Measurements from ENCODE around the gene SLC6A2. TPM values are rescaled to one million over a fixed set of nuclear protein-coding genes. Genes with fewer than 3 reads are reported as not detected.

The SLC6A2 gene
- total RNA-seq, 2 experiments from 2014 or later, result not detected

GRCh38 chr16:55657616-55658015 lies 1.8 kb downstream of the SLC6A2 start:
- Mint-ChIP-seq H3K36me3 (no peaks in the 10 kb centered on the region), H3K9me3 (ENCODE audit: low read depth) (no peaks in the 10 kb centered on the region), H3K4me3 (no peak overlapping the region), H3K27ac (no peak overlapping the region), H3K4me1 (no peaks in the 10 kb centered on the region), H3K27me3 (peaks cover 18% of the 10 kb centered on the region)
- ATAC-seq, result no peak
- CTCF ChIA-PET, result no interaction called here
- no peak for DNase-seq

GRCh38 chr16:55658898-55659420 lies 3.2 kb downstream of the SLC6A2 start:
- Mint-ChIP-seq H3K36me3 (no peaks in the 10 kb centered on the region), H3K9me3 (ENCODE audit: low read depth) (no peaks in the 10 kb centered on the region), H3K4me3 (no peak overlapping the region), H3K4me1 (no peaks in the 10 kb centered on the region), H3K27ac (no peak overlapping the region), H3K27me3 (peaks cover 18% of the 10 kb centered on the region)
- ATAC-seq (no peak), DNase-seq (no peak)
- CTCF ChIA-PET, result no interaction called here

GRCh38 chr16:55660026-55660425 lies 4.2 kb downstream of the SLC6A2 start:
- DNase-seq (no peak), ATAC-seq (no peak)
- Mint-ChIP-seq H3K4me3 (no peak overlapping the region), H3K27ac (no peak overlapping the region), H3K9me3 (ENCODE audit: low read depth) (no peaks in the 10 kb centered on the region), H3K36me3 (no peaks in the 10 kb centered on the region), H3K4me1 (no peaks in the 10 kb centered on the region), H3K27me3 (peaks cover 18% of the 10 kb centered on the region)
- CTCF ChIA-PET, result no interaction called here

GRCh38 chr16:55660828-55661227 lies 5.0 kb downstream of the SLC6A2 start:
- no peak for ATAC-seq
- H3K27me3 Mint-ChIP-seq, result peaks cover 18% of the 10 kb centered on the region
- no peaks in the 10 kb centered on the region for H3K9me3 Mint-ChIP-seq (ENCODE audit: low read depth)
- H3K36me3 Mint-ChIP-seq, result no peaks in the 10 kb centered on the region
- no peak for DNase-seq
- no peak overlapping the region for H3K27ac Mint-ChIP-seq
- H3K4me1 Mint-ChIP-seq, result no peaks in the 10 kb centered on the region
- CTCF ChIA-PET, result no interaction called here
- no peak overlapping the region for H3K4me3 Mint-ChIP-seq

GRCh38 chr16:55661941-55662643 lies 6.3 kb downstream of the SLC6A2 start:
- Mint-ChIP-seq H3K4me3 (no peak overlapping the region), H3K36me3 (no peaks in the 10 kb centered on the region), H3K27me3 (peaks cover 8% of the 10 kb centered on the region), H3K27ac (no peak overlapping the region), H3K4me1 (no peaks in the 10 kb centered on the region), H3K9me3 (ENCODE audit: low read depth) (no peaks in the 10 kb centered on the region)
- ATAC-seq, result no peak
- DNase-seq, result no peak
- CTCF ChIA-PET, result no interaction called here

GRCh38 chr16:55662644-55663031 lies 6.8 kb downstream of the SLC6A2 start:
- no peaks in the 10 kb centered on the region for H3K9me3 Mint-ChIP-seq (ENCODE audit: low read depth)
- ATAC-seq (no peak), DNase-seq (no peak)
- H3K4me3 Mint-ChIP-seq, result no peak overlapping the region
- no peaks in the 10 kb centered on the region for H3K36me3 Mint-ChIP-seq
- CTCF ChIA-PET, result no interaction called here
- H3K27ac Mint-ChIP-seq, result no peak overlapping the region
- peaks cover 6% of the 10 kb centered on the region for H3K27me3 Mint-ChIP-seq
- H3K4me1 Mint-ChIP-seq, result no peaks in the 10 kb centered on the region

- no peak for DNase-seq
- H3K27ac Mint-ChIP-seq, result no peak overlapping the region
- no peaks in the 10 kb centered on the region for H3K9me3 Mint-ChIP-seq (ENCODE audit: low read depth)
- H3K4me1 Mint-ChIP-seq, result no peaks in the 10 kb centered on the region
- peaks cover 6% of the 10 kb centered on the region for H3K27me3 Mint-ChIP-seq
- H3K4me3 Mint-ChIP-seq, result no peak overlapping the region
- no peak for ATAC-seq
- CTCF ChIA-PET, result no interaction called here
- H3K36me3 Mint-ChIP-seq, result no peaks in the 10 kb centered on the region
These were observed 7.4 kb downstream of the SLC6A2 start for GRCh38 chr16:55663225-55663624.

- no peak overlapping the region for H3K4me3 Mint-ChIP-seq
- no peaks in the 10 kb centered on the region for H3K9me3 Mint-ChIP-seq (ENCODE audit: low read depth)
- CTCF ChIA-PET, result no interaction called here
These were observed 8.2 kb downstream of the SLC6A2 start for GRCh38 chr16:55663765-55664677.

GRCh38 chr16:55664786-55665407 lies 9.1 kb downstream of the SLC6A2 start:
- H3K36me3 Mint-ChIP-seq, result no peaks in the 10 kb centered on the region
- DNase-seq, result no peak
- no peak for ATAC-seq
- H3K4me3 Mint-ChIP-seq, result no peak overlapping the region
- H3K4me1 Mint-ChIP-seq, result no peaks in the 10 kb centered on the region
- H3K9me3 Mint-ChIP-seq (ENCODE audit: low read depth), result no peaks in the 10 kb centered on the region
- CTCF ChIA-PET, result interaction anchor here (0.6 kb wide), 1 partner anchor 1072 kb away, joined by 3 read pairs; no protein-coding TSS in a partner anchor
- H3K27me3 Mint-ChIP-seq, result no peaks in the 10 kb centered on the region
- H3K27ac Mint-ChIP-seq, result no peak overlapping the region

More at GRCh38 chr16:55663765-55664677, 8.2 kb downstream of the SLC6A2 start:
- Mint-ChIP-seq H3K27ac (no peak overlapping the region), H3K4me1 (no peaks in the 10 kb centered on the region), H3K27me3 (peaks cover 2% of the 10 kb centered on the region), H3K36me3 (no peaks in the 10 kb centered on the region)
- ATAC-seq (no peak), DNase-seq (no peak)

GRCh38 chr16:55665511-55665910 lies 9.7 kb downstream of the SLC6A2 start:
- no peak overlapping the region for H3K4me3 Mint-ChIP-seq
- no peaks in the 10 kb centered on the region for H3K36me3 Mint-ChIP-seq
- no peaks in the 10 kb centered on the region for H3K4me1 Mint-ChIP-seq
- ATAC-seq, result no peak
- no peaks in the 10 kb centered on the region for H3K27me3 Mint-ChIP-seq
- DNase-seq, result no peak
- CTCF ChIA-PET, result interaction anchor here (0.6 kb wide), 1 partner anchor 1072 kb away, joined by 3 read pairs; no protein-coding TSS in a partner anchor
- no peaks in the 10 kb centered on the region for H3K9me3 Mint-ChIP-seq (ENCODE audit: low read depth)
- H3K27ac Mint-ChIP-seq, result no peak overlapping the region

GRCh38 chr16:55666012-55666411 lies 10.2 kb downstream of the SLC6A2 start:
- H3K27ac Mint-ChIP-seq, result no peak overlapping the region
- ATAC-seq, result no peak
- no peak for DNase-seq
- no peaks in the 10 kb centered on the region for H3K4me1 Mint-ChIP-seq
- no peak overlapping the region for H3K4me3 Mint-ChIP-seq
- no peaks in the 10 kb centered on the region for H3K9me3 Mint-ChIP-seq (ENCODE audit: low read depth)
- CTCF ChIA-PET, result no interaction called here
- H3K36me3 Mint-ChIP-seq, result no peaks in the 10 kb centered on the region
- H3K27me3 Mint-ChIP-seq, result no peaks in the 10 kb centered on the region

- CTCF ChIA-PET, result no interaction called here
- no peak overlapping the region for H3K4me3 Mint-ChIP-seq
- no peaks in the 10 kb centered on the region for H3K36me3 Mint-ChIP-seq
- ATAC-seq (no peak), DNase-seq (no peak)
- H3K4me1 Mint-ChIP-seq, result no peaks in the 10 kb centered on the region
- no peaks in the 10 kb centered on the region for H3K9me3 Mint-ChIP-seq (ENCODE audit: low read depth)
- no peaks in the 10 kb centered on the region for H3K27me3 Mint-ChIP-seq
- H3K27ac Mint-ChIP-seq, result no peak overlapping the region
These were observed 12.0 kb downstream of the SLC6A2 start for GRCh38 chr16:55667753-55668152.

GRCh38 chr16:55668340-55669281 lies 12.8 kb downstream of the SLC6A2 start:
- CTCF ChIA-PET, result no interaction called here
- Mint-ChIP-seq H3K4me3 (no peak overlapping the region), H3K27ac (no peak overlapping the region), H3K27me3 (no peaks in the 10 kb centered on the region), H3K36me3 (no peaks in the 10 kb centered on the region), H3K4me1 (no peaks in the 10 kb centered on the region), H3K9me3 (ENCODE audit: low read depth) (no peaks in the 10 kb centered on the region)
- DNase-seq (no peak), ATAC-seq (no peak)

Measured in activated CD8-positive, alpha-beta memory T cell treated with anti-CD3 and anti-CD28 coated beads, Interleukin-2, amount 10 ng/mL, durations not matched to agents 7 days and 5 days (primary cell).